ENCODE results near the gene UGT1A9.

Gene UGT1A9

GRCh38 chr2:233796254-233796653, 124.6 kb downstream of the UGT1A9 start:
- DNase-seq (ENCODE audit: low read depth in 2 of 2): no peak

- DNase-seq (ENCODE audit: low read depth in 2 of 2): no peak
Measured at GRCh38 chr2:233798335-233799086, 126.8 kb downstream of the UGT1A9 start.

- no peak for DNase-seq (ENCODE audit: low read depth in 2 of 2)
Measured at GRCh38 chr2:233799087-233799665, 127.5 kb downstream of the UGT1A9 start.

- DNase-seq (ENCODE audit: low read depth in 2 of 2): no peak
Measured at GRCh38 chr2:233799716-233800115, 128.0 kb downstream of the UGT1A9 start.

GRCh38 chr2:233800208-233800607, 128.5 kb downstream of the UGT1A9 start:
- DNase-seq (ENCODE audit: low read depth in 2 of 2): no peak

- DNase-seq (ENCODE audit: low read depth in 2 of 2): peak in 1 of 2 donors; percentile 12
Measured at GRCh38 chr2:233801357-233802131, 129.8 kb downstream of the UGT1A9 start.

GRCh38 chr2:233802132-233802815, 130.6 kb downstream of the UGT1A9 start:
- DNase-seq (ENCODE audit: low read depth in 2 of 2): no peak

- no peak for DNase-seq (ENCODE audit: low read depth in 2 of 2)
Measured at GRCh38 chr2:233803292-233803911, 131.7 kb downstream of the UGT1A9 start.

GRCh38 chr2:233803994-233804393, 132.3 kb downstream of the UGT1A9 start:
- no peak for DNase-seq (ENCODE audit: low read depth in 2 of 2)

GRCh38 chr2:233807215-233807865, 135.6 kb downstream of the UGT1A9 start:
- DNase-seq (ENCODE audit: low read depth in 2 of 2): no peak

GRCh38 chr2:233807966-233808935, 136.6 kb downstream of the UGT1A9 start:
- no peak for DNase-seq (ENCODE audit: low read depth in 2 of 2)

GRCh38 chr2:233810385-233810784, 138.7 kb downstream of the UGT1A9 start:
- DNase-seq (ENCODE audit: low read depth in 2 of 2): no peak

GRCh38 chr2:233811087-233811486, 139.4 kb downstream of the UGT1A9 start:
- DNase-seq (ENCODE audit: low read depth in 2 of 2): no peak

GRCh38 chr2:233811732-233812131, 140.0 kb downstream of the UGT1A9 start:
- no peak for DNase-seq (ENCODE audit: low read depth in 2 of 2)

GRCh38 chr2:233813236-233814055, 141.7 kb downstream of the UGT1A9 start:
- no peak for DNase-seq (ENCODE audit: low read depth in 2 of 2)

- DNase-seq (ENCODE audit: low read depth in 2 of 2): no peak
Measured at GRCh38 chr2:233814056-233814835, 142.5 kb downstream of the UGT1A9 start.

GRCh38 chr2:233815861-233816260, 144.2 kb downstream of the UGT1A9 start:
- no peak for DNase-seq (ENCODE audit: low read depth in 2 of 2)

- DNase-seq (ENCODE audit: low read depth in 2 of 2): no peak
Measured at GRCh38 chr2:233816334-233816733, 144.6 kb downstream of the UGT1A9 start.

All from stimulated activated CD8-positive, alpha-beta memory T cell treated with anti-CD3 and anti-CD28 coated beads, Interleukin-7, amount 100 ng/mL, for 4 hours (primary cell).